Cortex of kidney (tissue), 1 donor: ENCODE measurements around the gene GPR18.

Experiments used
- DNase-seq: peaks from one replicate; lab custom pipeline; 2025; lab: John Stamatoyannopoulos, UW

Gene GPR18, protein sequence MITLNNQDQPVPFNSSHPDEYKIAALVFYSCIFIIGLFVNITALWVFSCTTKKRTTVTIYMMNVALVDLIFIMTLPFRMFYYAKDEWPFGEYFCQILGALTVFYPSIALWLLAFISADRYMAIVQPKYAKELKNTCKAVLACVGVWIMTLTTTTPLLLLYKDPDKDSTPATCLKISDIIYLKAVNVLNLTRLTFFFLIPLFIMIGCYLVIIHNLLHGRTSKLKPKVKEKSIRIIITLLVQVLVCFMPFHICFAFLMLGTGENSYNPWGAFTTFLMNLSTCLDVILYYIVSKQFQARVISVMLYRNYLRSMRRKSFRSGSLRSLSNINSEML

DNA sequence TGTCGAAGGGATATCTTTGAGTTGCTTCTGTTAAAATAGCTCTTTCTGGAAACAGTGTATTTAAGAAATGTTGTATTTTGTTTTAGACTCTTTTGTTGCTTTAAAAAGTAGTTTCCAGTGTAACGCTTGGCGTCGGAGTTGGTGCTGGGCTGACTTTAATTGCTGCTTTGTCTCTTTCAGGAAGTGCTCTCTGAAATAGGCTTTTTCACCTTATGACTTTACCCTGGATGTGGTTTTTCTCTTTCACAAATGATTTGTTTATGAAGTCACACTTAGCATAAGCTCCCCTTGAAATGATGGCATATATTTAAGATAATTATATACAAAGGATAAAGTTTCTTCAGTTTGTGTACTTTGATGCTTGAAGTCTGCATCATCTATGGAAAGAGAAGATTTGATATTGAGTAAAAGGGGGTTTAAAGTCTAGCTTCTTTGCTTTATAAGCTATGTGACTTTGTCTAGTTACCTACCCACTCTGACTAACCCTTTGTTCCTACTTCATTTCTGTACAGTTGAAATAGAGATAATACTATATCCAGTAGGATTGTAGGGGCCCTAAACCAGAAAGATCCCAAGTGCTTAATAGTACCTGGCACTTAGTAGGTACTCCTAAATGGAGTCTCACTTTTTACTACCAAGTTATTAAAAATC lies at the start of gene GPR18:
Gene GPR18, minus strand, starts transcription at position 170 of the 651 bp plus-strand sequence. CDS start 2,507 bp downstream, outside the sequence.
- no peak for DNase-seq

DNA sequence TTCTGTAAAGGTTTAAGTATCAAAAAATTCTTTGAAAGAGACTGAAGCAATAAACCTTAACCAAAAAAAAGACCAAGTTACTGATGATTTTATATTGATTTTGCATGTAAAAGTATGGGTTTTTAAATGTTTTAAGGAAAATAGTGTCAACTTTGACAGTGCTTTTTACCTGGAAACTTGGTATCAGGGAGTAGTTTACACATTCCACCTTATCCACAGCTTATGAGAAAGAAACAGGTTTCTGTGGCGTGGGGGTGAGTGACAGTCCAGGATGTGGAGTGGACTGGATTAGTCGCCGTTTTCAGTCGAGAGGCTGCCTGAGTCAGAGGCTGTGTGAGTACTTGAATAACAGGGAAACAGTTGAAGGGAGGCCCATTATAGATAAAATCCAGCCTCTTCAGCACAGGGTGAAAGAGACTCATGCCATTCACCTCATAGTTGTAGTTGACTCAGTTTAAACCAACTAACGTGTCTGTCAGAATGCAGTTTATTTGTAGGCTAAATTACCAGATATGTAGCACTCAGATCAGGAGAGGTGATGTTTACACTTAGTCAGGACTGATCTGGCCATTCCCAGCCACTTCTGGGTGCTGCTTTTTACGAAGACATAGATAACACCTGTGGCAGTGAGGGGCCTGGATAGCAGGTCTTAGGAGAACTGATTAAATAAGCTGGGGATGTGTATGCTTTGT lies 49.6 kb upstream of the GPR18 start:
- DNase-seq = no peak

GRCh38 chr13:99307247-99307646 lies 49.1 kb upstream of the GPR18 start, which contains the start of gene GPR183:
Gene GPR183, minus strand, starts transcription at chr13:99307399. Its CDS starts 11,254 bp downstream, at chr13:99296145.
- no peak for DNase-seq

- DNase-seq = no peak
Observed at GRCh38 chr13:99305566-99305965, 47.4 kb upstream of the GPR18 start.

- DNase-seq = no peak
Observed at GRCh38 chr13:99305158-99305557, 47.0 kb upstream of the GPR18 start.

- no peak for DNase-seq
Observed at GRCh38 chr13:99304541-99304940, 46.4 kb upstream of the GPR18 start.

- DNase-seq = no peak
Observed at GRCh38 chr13:99303863-99304521, 45.8 kb upstream of the GPR18 start.

DNA sequence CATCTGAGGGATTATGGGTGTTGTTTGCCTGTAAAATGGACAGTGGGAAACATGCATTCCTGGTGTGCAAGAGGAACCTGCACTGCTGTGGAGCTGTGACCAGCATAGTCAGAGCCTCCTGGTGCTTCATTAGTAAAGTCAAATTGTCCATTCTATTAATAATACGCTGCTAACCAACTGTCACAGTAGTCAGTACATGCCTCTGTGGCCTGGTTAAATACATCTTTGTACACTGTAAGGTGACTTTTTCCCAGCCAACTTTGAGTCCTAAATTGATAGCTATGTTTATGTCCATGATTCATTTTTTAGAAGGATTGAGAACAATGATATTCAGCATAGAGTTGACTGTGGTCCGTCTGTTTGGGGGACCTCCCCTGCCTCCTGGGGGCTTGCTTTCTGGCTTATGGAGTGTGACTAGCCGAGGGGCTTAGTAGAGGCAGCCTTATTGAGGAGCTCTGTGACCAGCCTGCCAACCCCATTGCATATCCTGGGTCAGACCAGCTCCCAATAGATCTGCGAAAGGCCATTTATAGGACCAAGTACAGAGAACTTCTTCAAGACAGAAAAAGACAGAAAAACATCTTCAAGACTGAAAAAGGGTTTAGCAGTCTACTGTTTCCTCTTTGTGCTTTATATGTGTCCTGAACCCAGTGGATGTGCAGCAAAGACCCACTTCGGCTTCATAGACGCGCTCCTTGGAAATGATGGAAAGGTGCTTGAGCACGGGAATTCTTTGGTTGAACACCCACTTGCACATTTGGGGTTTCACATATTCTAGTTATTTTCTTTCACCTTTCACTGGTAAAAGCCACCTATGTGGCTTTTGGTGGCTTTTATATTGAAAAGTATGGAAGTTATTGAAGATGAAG lies 44.7 kb upstream of the GPR18 start:
- DNase-seq = no peak

- DNase-seq = no peak
Observed at GRCh38 chr13:99301913-99302636, 43.9 kb upstream of the GPR18 start.

- no peak for DNase-seq
Observed at GRCh38 chr13:99301056-99301838, 43.1 kb upstream of the GPR18 start.

- DNase-seq = no peak
Observed at GRCh38 chr13:99299920-99300341, 41.8 kb upstream of the GPR18 start.

- no peak for DNase-seq
Observed at GRCh38 chr13:99299256-99299919, 41.2 kb upstream of the GPR18 start.

GRCh38 chr13:99298056-99298455 lies 39.9 kb upstream of the GPR18 start:
- no peak for DNase-seq

- no peak for DNase-seq
Observed at GRCh38 chr13:99297331-99297730, 39.2 kb upstream of the GPR18 start.

GRCh38 chr13:99296398-99296797 lies 38.2 kb upstream of the GPR18 start:
- no peak for DNase-seq

DNA sequence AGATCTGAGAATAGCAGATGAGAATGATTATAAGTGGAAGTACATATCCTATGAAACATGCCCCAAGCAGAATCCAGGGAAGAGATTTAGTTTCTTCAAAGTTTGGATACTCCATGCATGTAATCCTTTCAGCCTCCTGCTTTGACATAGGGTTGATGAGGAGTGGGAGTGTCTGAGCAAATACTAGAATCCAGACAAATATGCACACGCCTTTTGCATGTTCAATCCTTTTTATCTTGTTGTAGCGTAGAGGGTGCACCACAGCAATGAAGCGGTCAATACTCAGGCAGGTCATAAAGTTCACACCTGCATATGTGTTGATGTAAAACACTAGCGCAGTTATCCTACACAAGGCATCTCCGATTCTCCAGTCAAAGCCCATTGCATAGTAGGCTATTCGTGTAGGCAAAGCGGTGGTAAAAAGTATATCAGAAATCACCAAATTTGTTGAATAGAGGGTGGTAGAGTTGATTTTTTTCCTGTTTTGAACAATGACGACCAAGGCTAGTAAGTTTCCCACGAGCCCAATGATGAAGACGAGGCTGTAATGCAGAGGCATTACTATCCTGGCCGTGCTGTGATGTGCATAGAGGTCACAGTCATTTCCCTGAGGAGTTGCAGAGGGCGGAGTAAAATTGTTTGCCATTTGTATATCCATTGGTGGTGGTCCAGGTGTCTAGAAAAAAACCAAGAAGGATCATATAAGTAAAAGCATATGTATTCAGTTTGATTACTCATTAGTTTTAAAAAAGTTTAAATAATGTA lies 37.5 kb upstream of the GPR18 start:
- DNase-seq = no peak

GRCh38 chr13:99294958-99295357 lies 36.8 kb upstream of the GPR18 start:
- no peak for DNase-seq

DNA sequence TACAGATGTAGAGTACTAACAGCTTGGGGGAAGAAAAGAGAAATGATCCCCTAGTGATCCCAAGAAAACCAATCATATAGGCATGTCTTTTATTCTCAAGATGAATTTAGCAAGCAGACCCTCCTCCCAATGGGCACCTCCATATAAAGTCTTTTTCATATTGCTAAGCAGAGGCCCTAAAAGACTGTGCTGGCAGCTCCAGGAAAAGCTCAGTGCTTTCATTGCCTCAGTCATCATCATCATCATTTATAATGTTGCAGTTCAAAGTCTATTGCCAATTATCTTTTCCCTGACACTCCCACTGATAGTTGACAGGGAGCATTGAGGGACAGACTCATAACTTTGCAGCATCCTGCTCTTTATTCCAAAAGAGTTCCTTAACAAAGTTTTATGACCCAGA lies 36.0 kb upstream of the GPR18 start:
- no peak for DNase-seq

- DNase-seq = no peak
Observed at GRCh38 chr13:99293178-99293577, 35.0 kb upstream of the GPR18 start.
